Measurements from ENCODE around the gene LMBR1.
A peak's percentile ranks its signal among the peaks of the same experiment; 100 is the strongest.

- no peak for TF ChIP-seq HNRNPL (IDR thresholded peaks at IDR 0.05; ENCODE audit: low read depth, low read length)
- TF ChIP-seq NCOR1 (IDR thresholded peaks at IDR 0.05; ENCODE audit: borderline replicate concordance, low read length), result no peak
- no peak for TF ChIP-seq CENPBD1 (CRISPR knock-in tag; IDR thresholded peaks at IDR 0.05; ENCODE audit: borderline replicate concordance, low read depth)
- no peak for TF ChIP-seq ZSCAN29 (CRISPR knock-in tag; conservative IDR thresholded peaks at IDR 0.05)
- peak; percentile 41 for TF ChIP-seq CTCF (CRISPR knock-in tag; IDR thresholded peaks at IDR 0.05)
- no peak for TF ChIP-seq SUZ12 (IDR thresholded peaks at IDR 0.05; ENCODE audit: low read depth, low read length)
- TF ChIP-seq STAT6 (CRISPR knock-in tag; IDR thresholded peaks at IDR 0.05; ENCODE audit: borderline replicate concordance), result no peak
These were observed 75.9 kb downstream of the LMBR1 start for GRCh38 chr7:156816943-156817572.

Measured in HepG2 (cell line).